Calu3 (cell line): ENCODE measurements around the gene NECAB2. TPM values are rescaled to one million over a fixed set of nuclear protein-coding genes. Genes with fewer than 3 reads are reported as not detected.
A peak's percentile ranks its signal among the peaks of the same experiment; 100 is the strongest.

ENCODE experiments used
- BruUV-seq: library from RNA; stranded (reverse); fragments of 400-500 nt; replicated peaks from 2 replicates; lab custom pipeline; 2021; lab: Mats Ljungman, UMichigan
- CTCF ChIA-PET: fragments of 300-600 bp; sonication (Branson Sonifier 250); formaldehyde crosslinking; loops from one replicate; lab custom pipeline; 2022; ENCODE audit warnings: antibody characterized with exemption; lab: Charles Lee
- DNase-seq: peaks from one replicate; pipeline ENCODE4 v3.0.0; 2022
- H3K27ac Mint-ChIP-seq: one replicate; pipeline ENCODE4 v1.8.0; 2022; ENCODE audit warnings: mixed read lengths; ENCODE audit not compliant: unreplicated experiment
- H3K27me3 Mint-ChIP-seq: one replicate; pipeline ENCODE4 v1.8.0; 2022; ENCODE audit warnings: mixed read lengths; ENCODE audit not compliant: unreplicated experiment
- H3K36me3 Mint-ChIP-seq: one replicate; pipeline ENCODE4 v1.8.0; 2022; ENCODE audit warnings: mild to moderate bottlenecking, moderate library complexity, mixed read lengths; ENCODE audit not compliant: insufficient read depth, unreplicated experiment
- H3K4me1 Mint-ChIP-seq: one replicate; pipeline ENCODE4 v1.8.0; 2022; ENCODE audit warnings: mild to moderate bottlenecking, low read depth, mixed read lengths; ENCODE audit not compliant: unreplicated experiment
- H3K4me3 Mint-ChIP-seq: one replicate; pipeline ENCODE4 v1.8.0; 2022; ENCODE audit warnings: mild to moderate bottlenecking, low read depth, moderate library complexity, mixed read lengths; ENCODE audit not compliant: unreplicated experiment
- H3K9me3 Mint-ChIP-seq: one replicate; pipeline ENCODE4 v1.8.0; 2022; ENCODE audit warnings: low read depth, mixed read lengths; ENCODE audit not compliant: unreplicated experiment
- CTCF ChIP-seq: fragments of 200-600 bp; IDR thresholded peaks from one replicate; pipeline ENCODE4 v1.8.0; 2022; ENCODE audit warnings: antibody characterized with exemption; ENCODE audit not compliant: unreplicated experiment
- intact Hi-C: fragments of 100-400 bp; cut with micrococcal nuclease; formaldehyde crosslinking; loops from one replicate; pipeline ENCODE4 v1.10.0; 2022; ENCODE audit not compliant: unreplicated experiment
- total RNA-seq: library from RNA; stranded (reverse); gene quantifications from 2 replicates; pipeline ENCODE4 v1.2.3, GENCODE V29; 2022

Gene NECAB2
- total RNA-seq, 1 experiment from 2014 or later, result 0.28 TPM

GRCh38 chr16:83966153-83966696 lies 1.8 kb upstream of the NECAB2 start:
- H3K9me3 Mint-ChIP-seq, result no peaks in the 10 kb centered on the region
- no peak for TF ChIP-seq CTCF
- CTCF ChIA-PET, result interaction anchor here (0.8 to 1.3 kb wide), 2 partner anchors 10 to 1367 kb away, joined by 3 to 4 read pairs; no protein-coding TSS in a partner anchor
- no peak overlapping the region for H3K27ac Mint-ChIP-seq
- H3K4me3 Mint-ChIP-seq, result no peak overlapping the region
- DNase-seq, result no peak
- peaks cover 33% of the 10 kb centered on the region for H3K27me3 Mint-ChIP-seq
- no TSS peak for BruUV-seq
- intact Hi-C loops, result no loop called here
- H3K36me3 Mint-ChIP-seq, result peaks cover 32% of the 10 kb centered on the region
- H3K4me1 Mint-ChIP-seq, result no peaks in the 10 kb centered on the region

GRCh38 chr16:83967091-83967490 lies 953 bp upstream of the NECAB2 start:
- peaks cover 42% of the 10 kb centered on the region for H3K27me3 Mint-ChIP-seq
- CTCF ChIA-PET, result no interaction called here
- no peaks in the 10 kb centered on the region for H3K9me3 Mint-ChIP-seq
- H3K36me3 Mint-ChIP-seq, result peaks cover 26% of the 10 kb centered on the region
- no peaks in the 10 kb centered on the region for H3K4me1 Mint-ChIP-seq
- no peak for TF ChIP-seq CTCF
- intact Hi-C loops, result no loop called here
- no peak overlapping the region for H3K4me3 Mint-ChIP-seq
- DNase-seq, result no peak
- no TSS peak for BruUV-seq
- no peak overlapping the region for H3K27ac Mint-ChIP-seq

- CTCF ChIA-PET, result no interaction called here
- H3K4me3 Mint-ChIP-seq, result peak overlapping the region; percentile 61
- no peak for DNase-seq
- H3K4me1 Mint-ChIP-seq, result no peaks in the 10 kb centered on the region
- intact Hi-C loops, result no loop called here
- no peak overlapping the region for H3K27ac Mint-ChIP-seq
- H3K9me3 Mint-ChIP-seq, result no peaks in the 10 kb centered on the region
- peaks cover 26% of the 10 kb centered on the region for H3K36me3 Mint-ChIP-seq
- peaks cover 54% of the 10 kb centered on the region for H3K27me3 Mint-ChIP-seq
- BruUV-seq, result no TSS peak
- no peak for TF ChIP-seq CTCF
Measured at GRCh38 chr16:83968306-83968851, 335 bp downstream of the NECAB2 start.

- BruUV-seq, result no TSS peak
- DNase-seq, result no peak
- Mint-ChIP-seq H3K36me3 (peaks cover 26% of the 10 kb centered on the region), H3K4me3 (peak overlapping the region; percentile 43), H3K4me1 (no peaks in the 10 kb centered on the region), H3K9me3 (no peaks in the 10 kb centered on the region), H3K27me3 (peaks cover 61% of the 10 kb centered on the region), H3K27ac (no peak overlapping the region)
- TF ChIP-seq CTCF, result no peak
- intact Hi-C loops, result no loop called here
- CTCF ChIA-PET, result interaction anchor here (0.7 kb wide), 1 partner anchor 111 kb away, joined by 3 read pairs; no protein-coding TSS in a partner anchor
Measured at GRCh38 chr16:83968891-83969649, 1.0 kb downstream of the NECAB2 start.
